Omental fat pad (tissue), 4 donors: ENCODE results near the gene CTNND2. TPM values are rescaled to one million over a fixed set of nuclear protein-coding genes. Genes with fewer than 3 reads are reported as not detected.

Experiments
- ATAC-seq: fragments of 150-250 bp; one replicate; pipeline ENCODE4 v1.9.1; 2016; ENCODE audit warnings: mild to moderate bottlenecking, moderate library complexity; ENCODE audit not compliant: low FRiP score
- DNase-seq: peaks from one replicate; pipeline ENCODE4 v3.0.0-alpha.2; 2019; ENCODE audit warnings: low spot score
- CTCF ChIP-seq, 3 donors: fragments of 450-650 bp; IDR thresholded peaks; one replicate each; pipeline ENCODE4 v1.5.1; 2016 to 2017; ENCODE audit warnings: antibody characterized with exemption in 3 of 3, mild to moderate bottlenecking in 3 of 3, moderate library complexity in 2 of 3
- total RNA-seq, 4 donors: library from RNA; depleted of rRNA; stranded (reverse); fragments of >200 nt; gene quantifications; one replicate each; pipeline ENCODE4 v1.1.0, GENCODE V29; 2016

The CTNND2 gene
- total RNA-seq, 4 donors from 2014 or later = 0.16 to 1.3 (median 0.64) TPM

- no peak for TF ChIP-seq CTCF (IDR thresholded peaks at IDR 0.05)
- ATAC-seq = no peak
- no peak for DNase-seq
These were observed 211.6 kb downstream of the CTNND2 start for GRCh38 chr5:11692636-11693035.

- TF ChIP-seq CTCF (IDR thresholded peaks at IDR 0.05) = no peak
- no peak for ATAC-seq
These were observed 216.7 kb downstream of the CTNND2 start for GRCh38 chr5:11687498-11687897.

GRCh38 chr5:11684607-11685006 is 219.6 kb downstream of the CTNND2 start:
- ATAC-seq = no peak
- DNase-seq = no peak
- TF ChIP-seq CTCF (IDR thresholded peaks at IDR 0.05) = no peak

More at GRCh38 chr5:11687498-11687897, 216.7 kb downstream of the CTNND2 start:
- DNase-seq = no peak

GRCh38 chr5:11683666-11684065 is 220.6 kb downstream of the CTNND2 start:
- TF ChIP-seq CTCF (IDR thresholded peaks at IDR 0.05) = no peak
- DNase-seq = no peak
- no peak for ATAC-seq

GRCh38 chr5:11681796-11682195 is 222.4 kb downstream of the CTNND2 start:
- no peak for DNase-seq
- ATAC-seq = no peak
- no peak for TF ChIP-seq CTCF (IDR thresholded peaks at IDR 0.05)

- ATAC-seq = no peak
- TF ChIP-seq CTCF (IDR thresholded peaks at IDR 0.05) = no peak
These were observed 224.6 kb downstream of the CTNND2 start for GRCh38 chr5:11679676-11680075.

GRCh38 chr5:11675184-11675583 is 229.1 kb downstream of the CTNND2 start:
- ATAC-seq (no peak), DNase-seq (no peak)

More at GRCh38 chr5:11679676-11680075, 224.6 kb downstream of the CTNND2 start:
- DNase-seq = no peak

More at GRCh38 chr5:11675184-11675583, 229.1 kb downstream of the CTNND2 start:
- no peak for TF ChIP-seq CTCF (IDR thresholded peaks at IDR 0.05)
